BJ (cell line): ENCODE results near the gene RAD51B. TPM values are rescaled to one million over a fixed set of nuclear protein-coding genes. Genes with fewer than 3 reads are reported as not detected.

Experiments
- CTCF ChIA-PET: fragments of 350-600 bp; formaldehyde crosslinking; extraction: SDS; loops from one replicate; lab custom pipeline; 2021; ENCODE audit warnings: antibody characterized with exemption, inconsistent platforms; lab: Yijun Ruan, JAX
- POLR2A ChIA-PET: fragments of 300-600 bp; sonication (Branson Sonifier 250); formaldehyde crosslinking; extraction: SDS; loops from one replicate; lab custom pipeline; 2021; ENCODE audit warnings: antibody characterized with exemption; lab: Charles Lee
- DNase-seq: peaks from one replicate; pipeline ENCODE4 v3.0.0-alpha.2; 2011; ENCODE audit warnings: low read depth
- H3K27me3 ChIP-seq: 2 replicates; pipeline ENCODE4 v1.6.0; 2011; ENCODE audit warnings: low read length; ENCODE audit not compliant: control insufficient read depth, insufficient read depth
- H3K36me3 ChIP-seq: 2 replicates; pipeline ENCODE4 v1.5.1; 2011; ENCODE audit warnings: low read length; ENCODE audit not compliant: control insufficient read depth, insufficient read depth
- H3K4me3 ChIP-seq: 2 replicates; pipeline ENCODE4 v1.5.1; 2011; ENCODE audit warnings: low read depth, mild to moderate bottlenecking, control low read depth, low read length
- polyA plus RNA-seq: library from polyadenylated mRNA; depleted of rRNA; stranded (reverse); fragments of >200 nt; gene quantifications from 2 replicates; pipeline ENCODE4 v1.2.3, GENCODE V29; 2011
- TF ChIP-seq, protein P1 (sequence below): IDR thresholded peaks from 2 replicates; pipeline ENCODE4 v1.5.1; 2011; ENCODE audit warnings: low read depth, mild to moderate bottlenecking, control low read depth, inconsistent platforms, low read length, moderate library complexity; ENCODE audit not compliant: insufficient read depth

The RAD51B gene
- polyA plus RNA-seq, 1 experiment = 5.6 TPM

DNA sequence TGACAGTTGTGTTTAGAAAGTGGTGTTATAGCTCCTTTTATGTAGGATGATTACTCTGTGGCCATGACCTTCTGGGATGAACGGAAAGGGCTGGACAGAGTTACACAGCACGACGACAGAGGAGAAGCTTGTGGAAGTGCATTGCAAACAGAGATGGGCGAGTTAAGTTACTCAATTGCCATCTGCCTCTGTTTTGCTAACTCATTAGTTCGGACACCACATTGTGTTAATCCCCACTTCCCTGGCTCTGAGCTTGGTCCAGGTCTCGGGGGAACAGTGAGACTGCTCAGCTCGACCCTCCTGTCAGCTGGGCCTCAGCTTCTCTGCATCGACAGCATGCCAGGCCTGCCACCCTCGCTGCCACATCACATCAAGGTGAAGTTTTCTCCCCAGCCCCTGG lies 565.3 kb downstream of the RAD51B start:
- ChIA-PET POLR2A (no interaction called here), CTCF (interaction anchor here (1.0 to 1.4 kb wide), 3 partner anchors 9 to 432 kb away, joined by 3 to 4 read pairs (median 3); no protein-coding TSS in a partner anchor)
- Histone ChIP-seq H3K36me3 (no peaks in the 10 kb centered on the region), H3K4me3 (no peak overlapping the region), H3K27me3 (no peaks in the 10 kb centered on the region)
- TF ChIP-seq, protein P1, sequence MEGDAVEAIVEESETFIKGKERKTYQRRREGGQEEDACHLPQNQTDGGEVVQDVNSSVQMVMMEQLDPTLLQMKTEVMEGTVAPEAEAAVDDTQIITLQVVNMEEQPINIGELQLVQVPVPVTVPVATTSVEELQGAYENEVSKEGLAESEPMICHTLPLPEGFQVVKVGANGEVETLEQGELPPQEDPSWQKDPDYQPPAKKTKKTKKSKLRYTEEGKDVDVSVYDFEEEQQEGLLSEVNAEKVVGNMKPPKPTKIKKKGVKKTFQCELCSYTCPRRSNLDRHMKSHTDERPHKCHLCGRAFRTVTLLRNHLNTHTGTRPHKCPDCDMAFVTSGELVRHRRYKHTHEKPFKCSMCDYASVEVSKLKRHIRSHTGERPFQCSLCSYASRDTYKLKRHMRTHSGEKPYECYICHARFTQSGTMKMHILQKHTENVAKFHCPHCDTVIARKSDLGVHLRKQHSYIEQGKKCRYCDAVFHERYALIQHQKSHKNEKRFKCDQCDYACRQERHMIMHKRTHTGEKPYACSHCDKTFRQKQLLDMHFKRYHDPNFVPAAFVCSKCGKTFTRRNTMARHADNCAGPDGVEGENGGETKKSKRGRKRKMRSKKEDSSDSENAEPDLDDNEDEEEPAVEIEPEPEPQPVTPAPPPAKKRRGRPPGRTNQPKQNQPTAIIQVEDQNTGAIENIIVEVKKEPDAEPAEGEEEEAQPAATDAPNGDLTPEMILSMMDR = no peak
- DNase-seq = no peak

DNA sequence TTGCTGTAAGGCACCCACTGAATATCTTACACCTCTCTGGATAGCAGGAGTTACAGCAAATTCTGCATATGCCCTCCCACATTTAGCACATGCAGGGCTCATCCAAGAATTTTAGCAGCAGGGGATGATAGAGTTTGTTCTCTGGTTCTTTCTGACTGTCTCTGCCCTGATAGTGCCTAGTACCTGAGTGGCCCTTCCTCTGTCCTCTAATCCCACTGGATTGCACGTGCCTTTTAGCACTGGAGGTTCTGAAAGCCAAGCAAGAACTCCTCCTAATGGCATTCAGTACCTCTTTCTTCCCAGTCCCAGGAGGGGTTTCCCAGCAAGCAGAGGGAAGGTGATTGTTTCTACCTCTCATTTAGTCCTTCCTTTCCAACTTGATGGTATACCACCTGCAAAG lies 566.9 kb downstream of the RAD51B start:
- DNase-seq = no peak
- H3K36me3 ChIP-seq = no peaks in the 10 kb centered on the region
- H3K4me3 ChIP-seq = no peak overlapping the region
- TF ChIP-seq, protein P1 = no peak
- ChIA-PET CTCF (interaction anchor here (1.2 kb wide), 1 partner anchor 19 kb away, joined by 4 read pairs; no protein-coding TSS in a partner anchor), POLR2A (no interaction called here)
- H3K27me3 ChIP-seq = no peaks in the 10 kb centered on the region

DNA sequence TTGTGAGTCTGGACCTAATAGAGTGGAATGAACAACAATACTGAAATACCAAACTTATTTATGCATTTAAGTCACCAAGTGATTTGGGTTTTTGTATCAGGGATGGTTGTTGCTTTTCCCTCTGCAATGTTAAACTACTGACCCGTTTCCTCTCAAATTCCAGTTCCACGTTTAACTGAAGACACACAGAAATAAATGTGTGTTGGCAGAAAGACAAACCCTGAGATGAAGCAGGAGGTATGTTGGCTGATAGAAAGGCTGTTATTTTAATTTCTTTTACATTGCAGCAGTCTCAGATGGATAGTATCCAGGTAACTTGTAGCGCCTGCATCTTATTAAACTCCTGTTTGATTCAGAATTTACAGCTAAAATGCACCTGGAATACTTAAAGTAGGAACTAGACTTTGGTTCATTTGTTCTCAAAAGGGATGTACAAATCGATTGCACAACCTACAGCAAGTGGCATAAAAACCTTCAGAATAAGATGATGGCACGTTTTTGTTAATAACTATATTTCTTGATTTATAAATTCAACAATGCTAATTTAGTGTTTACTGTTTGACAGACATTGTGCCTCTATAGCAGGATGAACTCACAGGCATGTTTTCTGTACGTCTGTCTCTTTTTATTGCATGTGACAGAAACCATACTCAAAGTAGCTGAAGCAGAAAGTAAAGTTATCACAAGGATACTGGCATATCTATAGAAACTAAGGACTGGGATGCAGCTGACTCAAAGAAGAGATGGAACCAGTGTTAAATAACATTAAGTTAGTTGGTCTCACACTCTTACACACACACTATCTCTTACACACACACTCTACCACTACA lies 567.6 kb downstream of the RAD51B start:
- ChIA-PET POLR2A (no interaction called here), CTCF (interaction anchor here (1.2 kb wide), 1 partner anchor 18 kb away, joined by 4 read pairs; no protein-coding TSS in a partner anchor)
- Histone ChIP-seq H3K4me3 (no peak overlapping the region), H3K36me3 (no peaks in the 10 kb centered on the region), H3K27me3 (no peaks in the 10 kb centered on the region)
- no peak for DNase-seq
- TF ChIP-seq, protein P1 = no peak

DNA sequence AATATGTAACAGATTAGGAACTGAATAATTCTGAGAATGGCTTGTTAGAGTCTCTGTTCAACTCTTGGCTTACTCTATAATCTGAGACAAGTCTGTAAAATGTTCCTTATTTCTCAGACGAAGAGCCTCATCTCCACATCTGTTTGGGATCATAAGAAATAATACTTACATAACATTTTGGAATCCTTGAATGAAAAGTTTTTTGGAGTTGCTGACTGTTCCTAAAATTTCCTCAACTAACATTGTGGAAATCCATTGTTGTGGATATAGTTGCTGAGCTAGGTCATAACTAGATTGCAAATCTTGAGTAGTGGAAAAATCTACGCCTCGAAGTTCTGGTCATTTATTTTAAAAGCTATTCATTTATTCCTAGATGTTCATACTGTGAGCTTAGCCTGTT lies 570.4 kb downstream of the RAD51B start:
- CTCF ChIA-PET = interaction anchor here (1.0 kb wide), 1 partner anchor 76 kb away, joined by 3 read pairs; no protein-coding TSS in a partner anchor
- no peak for DNase-seq
- no peaks in the 10 kb centered on the region for H3K36me3 ChIP-seq
- TF ChIP-seq, protein P1 = no peak
- no peaks in the 10 kb centered on the region for H3K27me3 ChIP-seq
- POLR2A ChIA-PET = no interaction called here
- H3K4me3 ChIP-seq = no peak overlapping the region

DNA sequence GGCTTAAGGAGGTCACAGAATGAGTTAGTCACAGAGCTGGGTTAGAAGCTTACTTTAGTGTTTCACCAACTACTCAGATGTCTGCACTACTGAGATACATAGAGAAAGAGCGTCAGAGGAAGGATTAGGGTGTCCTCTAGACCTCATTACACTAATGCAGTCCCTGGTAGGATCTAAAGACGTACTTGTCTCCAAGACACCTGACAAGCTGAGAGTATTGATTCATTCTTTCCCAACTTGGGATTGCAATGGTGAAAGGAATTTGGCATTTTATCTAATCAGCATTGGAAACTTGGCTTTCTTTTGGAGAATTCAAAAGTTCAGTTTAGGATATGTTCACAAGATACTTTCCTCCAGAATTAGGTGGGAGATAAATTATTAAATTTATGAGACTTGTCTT lies 571.2 kb downstream of the RAD51B start:
- POLR2A ChIA-PET = interaction anchor here (0.6 kb wide), 1 partner anchor 14 kb away, joined by 3 read pairs; no protein-coding TSS in a partner anchor
- no peak overlapping the region for H3K4me3 ChIP-seq
- TF ChIP-seq, protein P1 = no peak
- CTCF ChIA-PET = interaction anchor here (0.6 to 1.0 kb wide), 3 partner anchors 25 to 196 kb away, joined by 3 read pairs; no protein-coding TSS in a partner anchor
- H3K27me3 ChIP-seq = no peaks in the 10 kb centered on the region
- H3K36me3 ChIP-seq = no peaks in the 10 kb centered on the region
- DNase-seq = no peak
